ENCODE results near the gene CD82.

DNA sequence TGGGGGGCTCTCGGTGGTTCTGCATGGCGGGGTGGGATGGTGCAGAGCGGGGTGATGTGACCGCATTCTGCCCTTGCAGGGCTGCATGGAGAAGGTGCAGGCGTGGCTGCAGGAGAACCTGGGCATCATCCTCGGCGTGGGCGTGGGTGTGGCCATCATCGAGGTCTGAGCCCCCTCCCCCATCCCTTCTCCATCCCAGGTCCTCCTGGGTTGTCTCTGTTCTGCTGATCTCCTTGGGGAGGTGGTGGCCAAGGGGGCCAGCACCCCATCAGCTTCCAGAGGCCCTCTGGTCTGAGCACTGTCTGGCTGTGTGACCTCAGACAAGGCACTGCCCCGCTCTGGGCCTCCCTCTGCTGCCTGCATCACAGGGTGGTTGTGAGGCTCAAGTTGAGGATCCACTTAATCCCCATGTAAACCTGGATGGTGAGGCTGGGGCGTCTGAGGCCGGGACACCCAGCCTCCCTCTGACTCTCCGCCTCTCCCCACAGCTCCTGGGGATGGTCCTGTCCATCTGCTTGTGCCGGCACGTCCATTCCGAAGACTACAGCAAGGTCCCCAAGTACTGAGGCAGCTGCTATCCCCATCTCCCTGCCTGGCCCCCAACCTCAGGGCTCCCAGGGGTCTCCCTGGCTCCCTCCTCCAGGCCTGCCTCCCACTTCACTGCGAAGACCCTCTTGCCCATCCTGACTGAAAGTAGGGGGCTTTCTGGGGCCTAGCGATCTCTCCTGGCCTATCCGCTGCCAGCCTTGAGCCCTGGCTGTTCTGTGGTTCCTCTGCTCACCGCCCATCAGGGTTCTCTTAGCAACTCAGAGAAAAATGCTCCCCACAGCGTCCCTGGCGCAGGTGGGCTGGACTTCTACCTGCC is 53.3 kb downstream of the CD82 start:
- TF ChIP-seq, protein P1, sequence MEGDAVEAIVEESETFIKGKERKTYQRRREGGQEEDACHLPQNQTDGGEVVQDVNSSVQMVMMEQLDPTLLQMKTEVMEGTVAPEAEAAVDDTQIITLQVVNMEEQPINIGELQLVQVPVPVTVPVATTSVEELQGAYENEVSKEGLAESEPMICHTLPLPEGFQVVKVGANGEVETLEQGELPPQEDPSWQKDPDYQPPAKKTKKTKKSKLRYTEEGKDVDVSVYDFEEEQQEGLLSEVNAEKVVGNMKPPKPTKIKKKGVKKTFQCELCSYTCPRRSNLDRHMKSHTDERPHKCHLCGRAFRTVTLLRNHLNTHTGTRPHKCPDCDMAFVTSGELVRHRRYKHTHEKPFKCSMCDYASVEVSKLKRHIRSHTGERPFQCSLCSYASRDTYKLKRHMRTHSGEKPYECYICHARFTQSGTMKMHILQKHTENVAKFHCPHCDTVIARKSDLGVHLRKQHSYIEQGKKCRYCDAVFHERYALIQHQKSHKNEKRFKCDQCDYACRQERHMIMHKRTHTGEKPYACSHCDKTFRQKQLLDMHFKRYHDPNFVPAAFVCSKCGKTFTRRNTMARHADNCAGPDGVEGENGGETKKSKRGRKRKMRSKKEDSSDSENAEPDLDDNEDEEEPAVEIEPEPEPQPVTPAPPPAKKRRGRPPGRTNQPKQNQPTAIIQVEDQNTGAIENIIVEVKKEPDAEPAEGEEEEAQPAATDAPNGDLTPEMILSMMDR (IDR thresholded peaks at IDR 0.05): no peak
- TF ChIP-seq POLR2A (IDR thresholded peaks at IDR 0.05): no peak

Data from right lobe of liver (tissue), 4 donors.